IMR-90 (cell line): ENCODE results near the gene RAB11FIP3.

ENCODE experiments used
- BHLHE40 ChIP-seq: fragments of 150-350 bp; IDR thresholded peaks from 2 replicates; pipeline ENCODE4 v1.6.1; 2016; ENCODE audit warnings: mild to moderate bottlenecking, low read depth, low read length
- CEBPB ChIP-seq: IDR thresholded peaks from 2 replicates; pipeline ENCODE4 v1.6.1; 2012; ENCODE audit warnings: low read depth, low read length, improper control_type of control experiment
- CHD1 ChIP-seq: IDR thresholded peaks from 2 replicates; pipeline ENCODE4 v1.6.1; 2012; ENCODE audit warnings: low read depth, low read length, improper control_type of control experiment
- MAZ ChIP-seq: IDR thresholded peaks from 2 replicates; pipeline ENCODE4 v1.6.1; 2012; ENCODE audit warnings: low read depth, mild to moderate bottlenecking, low read length, improper control_type of control experiment, moderate library complexity, borderline replicate concordance
- POLR2A ChIP-seq: IDR thresholded peaks from 2 replicates; pipeline ENCODE4 v1.6.1; 2012; ENCODE audit warnings: mild to moderate bottlenecking, low read depth, low read length
- RAD21 ChIP-seq: IDR thresholded peaks from 2 replicates; pipeline ENCODE4 v1.6.1; 2012; ENCODE audit warnings: low read length, improper control_type of control experiment
- RCOR1 ChIP-seq: IDR thresholded peaks from 2 replicates; pipeline ENCODE4 v1.6.1; 2012; ENCODE audit warnings: mild to moderate bottlenecking, low read length, improper control_type of control experiment; ENCODE audit not compliant: insufficient replicate concordance
- TF ChIP-seq, protein P1 (sequence below): conservative IDR thresholded peaks from 2 replicates; pipeline ENCODE4 v1.5.1; 2012; ENCODE audit warnings: mild to moderate bottlenecking, low read depth, low read length, improper control_type of control experiment
- TF ChIP-seq, protein P2 (sequence below): fragments of 150-350 bp; IDR thresholded peaks from 2 replicates; pipeline ENCODE4 v1.6.1; 2017; ENCODE audit warnings: mild to moderate bottlenecking, antibody characterized with exemption, low read length, low read depth

DNA sequence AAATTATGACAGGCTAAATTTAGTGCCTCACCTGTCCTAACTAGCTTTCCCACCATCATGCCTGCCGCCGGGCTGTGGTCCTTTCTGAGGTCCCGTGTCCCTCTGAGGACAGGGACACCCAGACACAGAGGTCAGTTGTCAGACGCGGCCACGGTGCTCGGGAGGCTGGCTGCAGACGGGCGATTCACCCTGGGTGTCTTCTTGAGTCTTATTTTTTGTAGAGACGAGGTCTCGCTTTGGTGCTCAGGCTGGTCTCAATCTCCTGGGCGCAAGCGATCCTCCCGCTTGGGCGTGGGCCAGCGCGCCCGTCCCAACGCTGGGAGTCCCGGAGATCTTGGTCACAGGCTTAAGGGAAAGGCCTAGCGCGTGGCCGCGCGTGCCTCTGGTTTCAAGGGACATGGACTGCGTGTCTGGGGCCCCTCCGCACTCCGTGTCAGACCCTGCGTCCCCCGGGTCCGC lies 797 bp upstream of the RAB11FIP3 start:
- TF ChIP-seq, protein P1, sequence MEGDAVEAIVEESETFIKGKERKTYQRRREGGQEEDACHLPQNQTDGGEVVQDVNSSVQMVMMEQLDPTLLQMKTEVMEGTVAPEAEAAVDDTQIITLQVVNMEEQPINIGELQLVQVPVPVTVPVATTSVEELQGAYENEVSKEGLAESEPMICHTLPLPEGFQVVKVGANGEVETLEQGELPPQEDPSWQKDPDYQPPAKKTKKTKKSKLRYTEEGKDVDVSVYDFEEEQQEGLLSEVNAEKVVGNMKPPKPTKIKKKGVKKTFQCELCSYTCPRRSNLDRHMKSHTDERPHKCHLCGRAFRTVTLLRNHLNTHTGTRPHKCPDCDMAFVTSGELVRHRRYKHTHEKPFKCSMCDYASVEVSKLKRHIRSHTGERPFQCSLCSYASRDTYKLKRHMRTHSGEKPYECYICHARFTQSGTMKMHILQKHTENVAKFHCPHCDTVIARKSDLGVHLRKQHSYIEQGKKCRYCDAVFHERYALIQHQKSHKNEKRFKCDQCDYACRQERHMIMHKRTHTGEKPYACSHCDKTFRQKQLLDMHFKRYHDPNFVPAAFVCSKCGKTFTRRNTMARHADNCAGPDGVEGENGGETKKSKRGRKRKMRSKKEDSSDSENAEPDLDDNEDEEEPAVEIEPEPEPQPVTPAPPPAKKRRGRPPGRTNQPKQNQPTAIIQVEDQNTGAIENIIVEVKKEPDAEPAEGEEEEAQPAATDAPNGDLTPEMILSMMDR = no peak
- no peak for TF ChIP-seq CHD1
- TF ChIP-seq CEBPB = no peak
- no peak for TF ChIP-seq POLR2A
- no peak for TF ChIP-seq MAZ
- TF ChIP-seq RAD21 = no peak
- no peak for TF ChIP-seq BHLHE40
- TF ChIP-seq, protein P2, sequence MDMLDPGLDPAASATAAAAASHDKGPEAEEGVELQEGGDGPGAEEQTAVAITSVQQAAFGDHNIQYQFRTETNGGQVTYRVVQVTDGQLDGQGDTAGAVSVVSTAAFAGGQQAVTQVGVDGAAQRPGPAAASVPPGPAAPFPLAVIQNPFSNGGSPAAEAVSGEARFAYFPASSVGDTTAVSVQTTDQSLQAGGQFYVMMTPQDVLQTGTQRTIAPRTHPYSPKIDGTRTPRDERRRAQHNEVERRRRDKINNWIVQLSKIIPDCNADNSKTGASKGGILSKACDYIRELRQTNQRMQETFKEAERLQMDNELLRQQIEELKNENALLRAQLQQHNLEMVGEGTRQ = no peak
- no peak for TF ChIP-seq RCOR1
